Upper lobe of left lung (tissue), 4 donors: ENCODE measurements around the gene VAC14.

Experiments
- POLR2A ChIP-seq, 4 donors: fragments of 450-650 bp; IDR thresholded peaks; one replicate each; pipeline ENCODE4 v1.5.1; 2016 to 2017; ENCODE audit warnings: antibody characterized with exemption in 4 of 4, mild to moderate bottlenecking in 2 of 4
- TF ChIP-seq, protein P1 (sequence below), 6 experiments: fragments of 450-650 bp in 4 of 6; fragments of 200-600 bp in 2 of 6; sonication (generic) in 2 of 6; IDR thresholded peaks; one replicate each; pipeline ENCODE4 v1.5.1; 2016 to 2019; ENCODE audit warnings: antibody characterized with exemption in 6 of 6

DNA sequence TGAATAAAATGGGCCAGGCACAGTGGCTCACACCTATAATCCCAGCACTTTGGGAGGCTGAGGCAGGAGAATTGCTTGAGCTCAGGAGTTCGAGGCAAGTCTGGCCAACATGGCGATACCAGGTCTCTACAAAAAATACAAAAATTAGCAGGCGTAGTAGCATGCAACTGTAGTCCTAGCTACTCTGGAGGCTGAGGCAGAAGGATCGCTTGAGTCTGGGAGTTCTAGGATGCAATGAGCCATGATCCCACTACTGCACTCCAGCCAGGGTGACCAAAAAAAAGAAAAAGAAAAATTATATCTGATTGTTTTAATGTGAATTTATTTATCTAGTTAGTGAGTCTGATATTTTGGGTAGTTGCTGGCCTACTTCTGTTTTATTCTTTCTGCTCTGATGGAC, 147.6 kb downstream of the VAC14 start:
- TF ChIP-seq, protein P1, sequence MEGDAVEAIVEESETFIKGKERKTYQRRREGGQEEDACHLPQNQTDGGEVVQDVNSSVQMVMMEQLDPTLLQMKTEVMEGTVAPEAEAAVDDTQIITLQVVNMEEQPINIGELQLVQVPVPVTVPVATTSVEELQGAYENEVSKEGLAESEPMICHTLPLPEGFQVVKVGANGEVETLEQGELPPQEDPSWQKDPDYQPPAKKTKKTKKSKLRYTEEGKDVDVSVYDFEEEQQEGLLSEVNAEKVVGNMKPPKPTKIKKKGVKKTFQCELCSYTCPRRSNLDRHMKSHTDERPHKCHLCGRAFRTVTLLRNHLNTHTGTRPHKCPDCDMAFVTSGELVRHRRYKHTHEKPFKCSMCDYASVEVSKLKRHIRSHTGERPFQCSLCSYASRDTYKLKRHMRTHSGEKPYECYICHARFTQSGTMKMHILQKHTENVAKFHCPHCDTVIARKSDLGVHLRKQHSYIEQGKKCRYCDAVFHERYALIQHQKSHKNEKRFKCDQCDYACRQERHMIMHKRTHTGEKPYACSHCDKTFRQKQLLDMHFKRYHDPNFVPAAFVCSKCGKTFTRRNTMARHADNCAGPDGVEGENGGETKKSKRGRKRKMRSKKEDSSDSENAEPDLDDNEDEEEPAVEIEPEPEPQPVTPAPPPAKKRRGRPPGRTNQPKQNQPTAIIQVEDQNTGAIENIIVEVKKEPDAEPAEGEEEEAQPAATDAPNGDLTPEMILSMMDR (IDR thresholded peaks at IDR 0.05), result no peak
- TF ChIP-seq POLR2A (IDR thresholded peaks at IDR 0.05), result no peak
